HCT116 (cell line): ENCODE data around the gene RNF212. TPM values are rescaled to one million over a fixed set of nuclear protein-coding genes. Genes with fewer than 3 reads are reported as not detected.
A peak's percentile ranks its signal among the peaks of the same experiment; 100 is the strongest.

Source experiments
- ATAC-seq: fragments of 200-7000 bp; cut with Tn5 transposase; 2 replicates; pipeline ENCODE4 v1.9.1; 2020; ENCODE audit warnings: mild to moderate bottlenecking, moderate library complexity
- BruUV-seq: library from RNA; stranded (reverse); fragments of 400-500 nt; replicated peaks from 2 replicates; lab custom pipeline; 2021; lab: Mats Ljungman, UMichigan
- CTCF ChIA-PET: fragments of 300-600 bp; sonication (Branson Sonifier 250); formaldehyde crosslinking; loops from one replicate; lab custom pipeline; 2021; ENCODE audit warnings: antibody characterized with exemption; lab: Charles Lee
- POLR2A ChIA-PET: fragments of 300-600, 350-600 bp; sonication (Branson Sonifier 250); formaldehyde crosslinking; loops from one replicate; lab custom pipeline; 2021; ENCODE audit warnings: antibody characterized with exemption; lab: Charles Lee
- RAD21 ChIA-PET, 2 experiments: fragments of 300-600 bp; sonication (Branson Sonifier 250); formaldehyde crosslinking; loops; one replicate each; lab custom pipeline; 2023; ENCODE audit warnings: low total read pairs in 2 of 2; ENCODE audit not compliant: uncharacterized antibody in 2 of 2, unreplicated experiment in 2 of 2, low non-redundant PET in 1 of 2; lab: Charles Lee
- DNase-seq: peaks from one replicate; pipeline ENCODE4 v3.0.0-alpha.2; 2010; ENCODE audit warnings: low read depth, low spot score
- H2AFZ ChIP-seq: fragments of 200-600 bp; shearing (Covaris generic), sonication (generic); 2 replicates; pipeline ENCODE4 v1.6.1; 2017; ENCODE audit warnings: low read depth, mixed run types, mixed read lengths, antibody characterized with exemption, low read length; ENCODE audit not compliant: poor library complexity, severe bottlenecking
- H3K27ac ChIP-seq: 2 replicates; pipeline ENCODE4 v1.5.1; 2012; ENCODE audit warnings: low read depth, low read length
- H3K27me3 ChIP-seq: fragments of 200-600 bp; sonication (generic); 2 replicates; pipeline ENCODE4 v1.6.1; 2016; ENCODE audit warnings: mixed run types, low read length, mixed read lengths; ENCODE audit not compliant: insufficient read depth
- H3K36me3 ChIP-seq, 2 experiments: fragments of 200-500 bp in 1 of 2; fragments of 200-600 bp in 1 of 2; sonication (Bioruptor generic) in 1 of 2; sonication (generic) in 1 of 2; 2 replicates each; pipeline versions ENCODE4 v1.5.1 to v1.6.1; 2014 to 2016; ENCODE audit warnings: low read length in 2 of 2, inconsistent platforms in 1 of 2, mixed read lengths in 1 of 2, mixed run types in 1 of 2; ENCODE audit not compliant: insufficient read depth in 2 of 2, control insufficient read depth in 1 of 2
- H3K4me1 ChIP-seq, 2 experiments: fragments of 200-600 bp in 1 of 2; sonication (generic) in 1 of 2; 2 replicates each; pipeline versions ENCODE4 v1.5.1 to v1.6.1; 2012 to 2017; ENCODE audit warnings: low read length in 2 of 2, inconsistent platforms in 1 of 2, mild to moderate bottlenecking in 1 of 2, mixed read lengths in 1 of 2, mixed run types in 1 of 2, moderate library complexity in 1 of 2; ENCODE audit not compliant: insufficient read depth in 2 of 2, control insufficient read depth in 1 of 2
- H3K4me2 ChIP-seq: fragments of 200-600 bp; sonication (generic); 2 replicates; pipeline ENCODE4 v1.6.1; 2017; ENCODE audit warnings: mixed run types, low read length, mixed read lengths
- H3K4me3 ChIP-seq, 2 experiments: fragments of 200-600 bp in 1 of 2; sonication (generic) in 1 of 2; replicated peaks in 1 of 2; 2 replicates each; pipeline ENCODE4 v1.5.1; 2011 to 2016; ENCODE audit warnings: low read length in 2 of 2, control low read depth in 1 of 2, low read depth in 1 of 2, mild to moderate bottlenecking in 1 of 2, mixed read lengths in 1 of 2, mixed run types in 1 of 2
- H3K79me2 ChIP-seq: fragments of 200-600 bp; sonication (generic); 2 replicates; pipeline ENCODE4 v1.6.1; 2017; ENCODE audit warnings: mild to moderate bottlenecking, mixed run types, low read length, moderate library complexity, mixed read lengths; ENCODE audit not compliant: insufficient read depth
- H3K9ac ChIP-seq: fragments of 200-600 bp; sonication (generic); 2 replicates; pipeline ENCODE4 v1.6.1; 2016; ENCODE audit warnings: low read length, mixed read lengths
- H3K9me2 ChIP-seq: fragments of 200-600 bp; sonication (generic), shearing (Covaris generic); 2 replicates; pipeline ENCODE4 v1.6.1; 2017; ENCODE audit warnings: mixed run types, mild to moderate bottlenecking, moderate library complexity; ENCODE audit not compliant: insufficient read depth
- H3K9me3 ChIP-seq, 2 experiments: fragments of 200-500 bp in 1 of 2; fragments of 200-600 bp in 1 of 2; sonication (Bioruptor generic) in 1 of 2; sonication (generic) in 1 of 2; 2 replicates each; pipeline ENCODE4 v1.6.1; 2014 to 2017; ENCODE audit warnings: low read length in 2 of 2, mixed read lengths in 2 of 2, inconsistent platforms in 1 of 2, low read depth in 1 of 2, mild to moderate bottlenecking in 1 of 2, mixed run types in 1 of 2, moderate library complexity in 1 of 2; ENCODE audit not compliant: control insufficient read depth in 1 of 2, insufficient read depth in 1 of 2
- H4K20me1 ChIP-seq: fragments of 200-600 bp; sonication (generic), shearing (Covaris generic); 2 replicates; pipeline ENCODE4 v1.6.1; 2017; ENCODE audit warnings: mixed run types, mild to moderate bottlenecking, moderate library complexity; ENCODE audit not compliant: insufficient read depth
- CBX3 ChIP-seq: IDR thresholded peaks from 2 replicates; pipeline ENCODE4 v1.6.1; 2012; ENCODE audit warnings: low read depth
- EGR1 ChIP-seq: IDR thresholded peaks from 2 replicates; pipeline ENCODE4 v1.6.1; 2012; ENCODE audit warnings: low read depth
- JUND ChIP-seq: IDR thresholded peaks from 2 replicates; pipeline ENCODE4 v1.6.1; 2012
- POLR2AphosphoS5 ChIP-seq: IDR thresholded peaks from 2 replicates; pipeline ENCODE4 v1.6.1; 2011; ENCODE audit warnings: mild to moderate bottlenecking, low read depth, low read length, moderate library complexity
- SP1 ChIP-seq: IDR thresholded peaks from 2 replicates; pipeline ENCODE4 v1.6.1; 2012; ENCODE audit warnings: low read depth
- YY1 ChIP-seq: IDR thresholded peaks from 2 replicates; pipeline ENCODE4 v1.6.1; 2011; ENCODE audit warnings: low read length, low read depth, moderate library complexity, mild to moderate bottlenecking; ENCODE audit not compliant: insufficient replicate concordance; ENCODE audit errors: extremely low read depth
- intact Hi-C: fragments of 100-400 bp; cut with micrococcal nuclease; formaldehyde crosslinking; loops from 2 replicates; pipeline ENCODE4 v1.10.0; 2022
- total RNA-seq: library from RNA; stranded (reverse); gene quantifications from one replicate; pipeline ENCODE4 v1.2.1, GENCODE V29; 2021; ENCODE audit not compliant: unreplicated experiment

The RNF212 gene
- total RNA-seq, 1 experiment from 2014 or later, result not detected

DNA sequence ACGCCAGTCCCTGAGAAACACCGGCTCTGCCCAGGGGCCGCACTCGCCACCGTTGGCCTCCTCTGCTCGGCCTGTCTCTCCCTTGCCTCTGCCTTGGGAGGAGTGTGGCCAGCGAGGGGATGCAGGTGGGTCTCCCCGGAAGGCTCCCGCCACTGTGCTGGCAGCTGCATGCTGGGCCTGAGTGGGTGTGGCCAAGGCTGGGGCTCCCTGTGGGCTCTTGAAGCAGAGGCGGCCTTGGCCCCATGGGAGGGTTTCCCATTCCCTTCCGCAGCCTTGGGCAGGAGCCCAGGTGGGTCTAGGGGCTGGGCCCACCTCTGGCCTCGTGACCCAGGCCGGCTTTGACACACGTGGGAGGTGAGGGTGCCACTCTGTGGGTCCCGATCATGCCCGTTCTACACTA, 82.8 kb downstream of the RNF212 start:
- no peak overlapping the region for H3K4me2 ChIP-seq
- ChIA-PET CTCF (no interaction called here), RAD21 (no interaction called here), POLR2A (no interaction called here)
- no peak overlapping the region for H3K4me3 ChIP-seq
- DNase-seq (no peak), ATAC-seq (no peak)
- no TSS peak for BruUV-seq
- no peaks in the 10 kb centered on the region for H3K27me3 ChIP-seq
- no peak overlapping the region for H2AFZ ChIP-seq
- intact Hi-C loops, result no loop called here
- H3K79me2 ChIP-seq, result no peaks in the 10 kb centered on the region
- no peaks in the 10 kb centered on the region for H4K20me1 ChIP-seq
- no peaks in the 10 kb centered on the region for H3K9me3 ChIP-seq
- peaks cover 14 to 34% of the 10 kb centered on the region in 2 experiments; a peak in 3 of 4 replicates for H3K4me1 ChIP-seq
- H3K36me3 ChIP-seq, result peaks cover 2 to 5% of the 10 kb centered on the region in 2 experiments; a peak in 2 of 4 replicates
- H3K9ac ChIP-seq, result no peak overlapping the region
- H3K27ac ChIP-seq, result no peak overlapping the region
- no peaks in the 10 kb centered on the region for H3K9me2 ChIP-seq
- TF ChIP-seq JUND (no peak), EGR1 (no peak), SP1 (no peak)

DNA sequence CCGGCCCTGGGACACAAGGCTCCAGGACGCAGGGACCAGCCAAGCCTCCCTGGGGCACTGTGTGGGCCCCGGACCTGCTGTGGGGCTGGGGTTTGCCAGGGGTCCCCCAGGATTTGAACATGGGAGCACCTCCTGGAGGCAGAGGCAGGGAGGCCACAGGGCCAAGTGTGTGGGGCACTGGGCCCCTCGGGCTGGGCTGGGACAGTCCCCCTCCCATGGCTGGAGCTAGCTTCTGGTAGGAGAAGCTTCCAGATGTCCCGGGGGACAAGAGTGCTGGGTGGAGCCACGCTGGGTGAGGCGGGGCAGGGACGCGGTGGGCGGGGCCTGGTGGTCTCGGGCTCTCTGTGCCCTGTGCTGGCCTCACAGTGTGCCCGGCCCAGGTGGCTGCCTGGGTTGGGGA, 83.3 kb downstream of the RNF212 start:
- Histone ChIP-seq H3K9me2 (no peaks in the 10 kb centered on the region), H3K27ac (no peak overlapping the region), H3K4me1 (peaks cover 14 to 34% of the 10 kb centered on the region in 2 experiments; a peak in 3 of 4 replicates), H3K9me3 (no peaks in the 10 kb centered on the region), H4K20me1 (no peaks in the 10 kb centered on the region), H3K36me3 (peaks cover 7 to 11% of the 10 kb centered on the region in 2 experiments; a peak in 3 of 4 replicates), H3K79me2 (no peaks in the 10 kb centered on the region), H2AFZ (no peak overlapping the region), H3K9ac (no peak overlapping the region), H3K4me2 (no peak overlapping the region), H3K27me3 (no peaks in the 10 kb centered on the region), H3K4me3 (no peak overlapping the region)
- CTCF ChIA-PET, result no interaction called here
- no TSS peak for BruUV-seq
- intact Hi-C loops, result no loop called here
- ATAC-seq (0 out of 2 replicates have a peak, but pooled peaks have one; percentile 21), DNase-seq (no peak)
- POLR2A ChIA-PET, result no interaction called here
- TF ChIP-seq SP1 (no peak), JUND (no peak), YY1 (no peak), POLR2AphosphoS5 (no peak), CBX3 (no peak)
- RAD21 ChIA-PET, result no interaction called here
